Peyer's patch (tissue), 4 donors: Measurements from ENCODE around the gene MICU2.

Source experiments
- CTCF ChIP-seq, 6 experiments: fragments of 450-650 bp in 4 of 6; fragments of 200-600 bp in 2 of 6; sonication (generic) in 1 of 6; IDR thresholded peaks; one replicate each; pipeline ENCODE4 v1.5.1; 2017 to 2019; ENCODE audit warnings: antibody characterized with exemption in 6 of 6, mild to moderate bottlenecking in 3 of 6, moderate library complexity in 1 of 6
- POLR2A ChIP-seq, 2 donors: fragments of 450-650 bp; IDR thresholded peaks; one replicate each; pipeline ENCODE4 v1.5.1; 2017; ENCODE audit warnings: antibody characterized with exemption in 2 of 2, mild to moderate bottlenecking in 2 of 2, moderate library complexity in 2 of 2

DNA sequence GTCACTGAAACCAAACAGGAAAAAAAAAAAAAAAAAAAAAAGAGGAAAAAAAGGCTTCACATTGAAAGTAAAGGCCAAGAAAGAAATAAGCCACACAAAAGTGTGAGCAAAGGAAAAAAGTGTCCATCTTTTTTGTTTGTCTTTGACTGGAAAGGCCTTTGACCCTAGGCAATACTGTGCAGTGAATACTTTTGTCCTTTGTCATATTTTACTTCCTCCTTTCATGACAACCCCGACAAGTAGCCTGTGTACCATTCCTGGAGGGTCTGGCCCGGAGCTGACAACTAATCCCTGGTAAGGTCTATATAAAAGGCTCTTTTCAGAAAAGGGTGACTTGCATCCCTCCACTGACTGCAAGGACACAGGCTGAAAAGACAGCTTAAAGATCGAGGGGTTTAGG lies 12.9 kb upstream of the MICU2 start:
- TF ChIP-seq CTCF (IDR thresholded peaks at IDR 0.05) (no peak), POLR2A (IDR thresholded peaks at IDR 0.05) (no peak)
